ENCODE data around the gene CABLES1.
"Not testable (repeated sequence)": the region's sequence is repeated elsewhere in the genome, so short reads cannot be mapped to it uniquely, and the experiment has no call there.

CABLES1 gene

DNA sequence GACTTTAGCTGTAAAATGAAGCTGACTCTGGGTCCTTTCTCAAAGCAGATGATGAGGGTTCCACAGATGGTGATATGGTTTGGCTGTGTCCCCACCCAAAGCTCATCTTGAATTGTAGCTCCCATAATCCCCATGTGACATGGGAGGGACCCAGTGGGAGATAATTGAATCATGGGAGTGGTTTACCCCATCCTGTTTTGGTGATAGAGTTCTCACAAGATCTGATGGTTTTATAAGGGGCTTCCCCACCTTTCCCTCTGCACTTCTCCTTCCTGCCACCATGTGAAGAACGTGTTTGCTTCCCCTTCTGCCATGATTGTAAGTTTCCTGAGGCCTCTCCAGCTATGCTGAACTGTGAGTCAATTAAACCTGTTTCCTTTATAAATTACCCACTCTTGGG, 133.8 kb downstream of the CABLES1 start:
- not testable (repeated sequence) for DNase-seq (ENCODE audit: low spot score)

DNA sequence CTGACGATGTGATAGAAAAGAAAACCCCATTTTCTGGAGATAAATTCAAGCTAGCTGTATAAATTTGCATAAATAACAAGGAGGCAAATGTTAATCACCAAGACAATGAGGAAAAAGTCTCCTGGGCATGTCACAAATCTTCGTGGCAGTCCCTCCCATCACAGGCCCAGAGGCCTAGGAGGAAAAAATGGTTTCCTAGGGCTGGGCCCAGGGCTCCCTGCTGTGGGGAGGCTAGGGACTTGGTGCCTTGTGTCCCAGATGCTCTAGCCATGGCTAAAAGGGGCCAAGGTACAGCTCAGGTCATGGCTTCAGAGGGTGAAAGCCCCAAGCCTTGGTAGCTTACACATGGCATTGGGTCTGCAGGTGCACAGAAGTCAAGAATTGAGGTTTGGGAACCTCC, 134.6 kb downstream of the CABLES1 start:
- DNase-seq (ENCODE audit: low spot score): no peak

GRCh38 chr18:23270986-23271680, 135.8 kb downstream of the CABLES1 start:
- DNase-seq (ENCODE audit: low spot score): no peak

GRCh38 chr18:23272498-23273232, 137.4 kb downstream of the CABLES1 start:
- no peak for DNase-seq (ENCODE audit: low spot score)

GRCh38 chr18:23273443-23273966, 138.2 kb downstream of the CABLES1 start:
- no peak for DNase-seq (ENCODE audit: low spot score)

GRCh38 chr18:23274638-23275482, 139.6 kb downstream of the CABLES1 start:
- no peak for DNase-seq (ENCODE audit: low spot score)

- DNase-seq (ENCODE audit: low spot score): no peak
These were observed 141.2 kb downstream of the CABLES1 start for GRCh38 chr18:23276451-23276850.

DNA sequence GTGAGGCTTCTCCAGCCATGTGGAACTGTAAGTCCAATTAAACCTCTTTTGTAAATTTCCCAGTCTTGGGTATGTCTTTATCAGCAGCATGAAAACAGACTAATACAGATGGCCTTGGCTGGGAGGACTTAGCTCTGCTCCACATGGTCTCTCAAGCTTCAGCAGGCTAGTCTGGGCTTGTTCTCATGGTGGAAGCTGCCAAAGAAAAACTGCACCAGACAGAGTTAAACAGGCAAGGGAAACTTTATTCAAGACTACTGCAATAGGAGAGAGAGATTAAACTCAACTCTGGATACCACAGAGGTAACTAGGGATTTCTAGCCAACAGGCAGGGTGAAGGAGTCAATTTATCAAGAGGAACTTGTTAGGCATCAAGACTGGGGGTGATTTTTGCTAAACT, 142.1 kb downstream of the CABLES1 start:
- no peak for DNase-seq (ENCODE audit: low spot score)

- DNase-seq (ENCODE audit: low spot score): no peak
These were observed 144.6 kb downstream of the CABLES1 start for GRCh38 chr18:23279931-23280330.

GRCh38 chr18:23280844-23281243, 145.6 kb downstream of the CABLES1 start:
- DNase-seq (ENCODE audit: low spot score): no peak

DNA sequence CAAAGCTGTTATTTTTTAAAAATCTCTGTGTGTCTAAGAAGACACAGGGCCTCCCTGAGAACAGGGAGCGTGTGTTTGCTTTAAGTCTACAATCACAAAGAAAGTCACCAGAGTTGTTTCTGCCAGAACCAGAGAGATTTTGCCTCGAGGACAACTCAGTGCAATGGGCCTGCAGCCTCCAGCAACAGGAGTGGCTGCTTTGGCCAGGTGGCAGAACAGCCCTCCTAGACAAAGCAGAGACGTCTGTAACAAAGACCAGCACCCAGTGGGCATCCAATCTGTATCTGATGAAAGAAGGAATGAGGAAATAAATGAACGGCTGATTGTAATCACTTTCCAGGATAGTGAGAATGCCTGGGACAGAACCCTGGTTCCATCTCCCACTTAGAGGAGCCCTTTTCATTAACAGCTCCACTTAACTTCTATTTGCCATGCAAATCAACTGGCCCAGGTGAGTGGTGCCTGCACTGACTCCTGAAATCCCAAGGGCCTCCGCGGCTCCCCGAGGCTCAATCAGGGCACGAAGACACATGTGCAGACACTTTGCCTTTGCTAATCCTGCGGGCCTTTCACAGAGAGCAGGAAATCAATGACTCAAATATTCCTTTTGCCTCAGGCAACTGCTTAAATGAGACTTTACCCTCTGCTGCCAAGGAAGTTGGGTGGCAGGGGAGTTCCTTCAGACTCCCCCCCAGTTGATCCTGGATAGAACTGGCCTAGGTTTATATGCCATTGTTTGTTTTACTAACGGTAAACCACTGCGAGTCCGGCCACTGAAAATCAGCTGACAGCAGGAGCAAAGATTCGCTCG, 146.5 kb downstream of the CABLES1 start:
- DNase-seq (ENCODE audit: low spot score): peak; percentile 24

- no peak for DNase-seq (ENCODE audit: low spot score)
These were observed 147.1 kb downstream of the CABLES1 start for GRCh38 chr18:23282437-23282781.

GRCh38 chr18:23283916-23284430, 148.7 kb downstream of the CABLES1 start:
- DNase-seq (ENCODE audit: low spot score): no peak

DNA sequence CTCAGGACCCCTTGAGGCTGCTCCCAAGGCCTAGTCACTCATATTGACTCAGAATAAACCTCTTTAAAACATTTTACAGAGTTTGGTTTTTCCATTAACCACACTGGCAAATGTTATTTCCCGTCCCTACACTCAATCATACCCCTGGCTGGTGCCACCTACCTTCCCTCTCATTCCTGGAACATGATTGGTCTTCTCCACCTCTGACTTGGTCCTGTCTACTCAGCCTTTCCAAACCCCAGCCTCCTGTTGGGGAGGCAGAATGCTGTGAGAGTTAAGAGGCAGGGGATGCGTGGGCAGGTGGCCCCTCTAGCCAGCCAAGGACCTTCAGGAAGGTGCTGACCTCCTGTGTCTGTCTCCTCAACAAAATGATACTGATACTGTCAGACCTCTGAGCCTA, 149.3 kb downstream of the CABLES1 start:
- no peak for DNase-seq (ENCODE audit: low spot score)

- DNase-seq (ENCODE audit: low spot score): not testable (repeated sequence)
These were observed 150.3 kb downstream of the CABLES1 start for GRCh38 chr18:23285581-23285980.

DNA sequence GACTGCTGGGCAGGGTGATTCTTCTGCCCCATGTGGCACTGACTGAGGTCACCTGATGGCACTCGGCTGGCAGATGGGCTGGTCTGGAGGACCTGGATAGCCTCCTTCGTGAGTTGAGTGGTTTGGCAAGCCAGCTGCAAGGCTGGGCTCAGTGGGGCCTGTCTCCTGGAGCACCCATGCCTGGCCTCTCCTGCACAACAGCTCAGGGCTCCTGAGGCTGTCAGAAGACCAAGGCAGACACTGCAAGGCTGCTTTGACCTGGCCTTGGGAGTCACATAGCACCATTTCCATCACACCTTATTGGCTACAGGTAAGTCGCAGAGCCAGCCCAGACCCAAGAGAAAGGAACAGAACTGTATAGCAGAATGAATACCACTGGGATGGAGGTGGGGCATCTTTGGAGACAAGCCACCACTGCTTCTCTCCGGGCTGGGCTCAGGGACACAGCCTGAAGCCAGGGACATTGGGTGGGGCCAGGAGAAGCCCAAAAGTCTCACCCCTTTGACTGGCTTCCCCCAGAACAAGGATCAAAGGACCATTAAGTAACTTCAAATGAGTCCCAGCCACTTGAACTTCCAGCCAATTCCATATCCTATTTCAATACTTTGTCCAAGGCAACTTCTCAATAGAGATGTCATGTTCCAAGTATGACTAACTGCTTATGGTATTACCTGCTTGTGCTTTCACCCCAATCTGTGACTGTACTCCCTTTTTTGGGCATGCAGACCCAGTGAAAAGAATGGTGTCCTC, 156.3 kb downstream of the CABLES1 start:
- DNase-seq (ENCODE audit: low spot score): no peak

- DNase-seq (ENCODE audit: low spot score): no peak
These were observed 165.0 kb downstream of the CABLES1 start for GRCh38 chr18:23300231-23300805.

GRCh38 chr18:23301972-23302371, 166.7 kb downstream of the CABLES1 start:
- DNase-seq (ENCODE audit: low spot score): no peak

GRCh38 chr18:23302511-23302850, 167.2 kb downstream of the CABLES1 start:
- DNase-seq (ENCODE audit: low spot score): no peak

- DNase-seq (ENCODE audit: low spot score): no peak
These were observed 167.7 kb downstream of the CABLES1 start for GRCh38 chr18:23302851-23303527.

Measured in germinal center (tissue), 1 donor.